Spleen (tissue), 7 donors: ENCODE data around the gene TOMM20.

Experiments
- CTCF ChIP-seq, 11 experiments: fragments of 200-600 bp in 7 of 11; fragments of 450-650 bp in 4 of 11; sonication (generic) in 4 of 11; IDR thresholded peaks in 8 of 11; conservative IDR thresholded peaks in 3 of 11; 1 replicate in 7 of 11; 2 replicates in 4 of 11; pipeline versions ENCODE4 v1.4.0 to v1.8.0; 2016 to 2021; ENCODE audit warnings: antibody characterized with exemption in 11 of 11, inconsistent platforms in 4 of 11, mild to moderate bottlenecking in 1 of 11
- POLR2AphosphoS5 ChIP-seq, 3 donors: sonication (generic); formaldehyde crosslinking; IDR thresholded peaks; one replicate each; pipeline ENCODE4 v1.5.1; 2017; ENCODE audit warnings: antibody characterized with exemption in 3 of 3
- donor health status: DM: no; HTN: no; CAD: no; lungs with moderate emphysema.
- donor health status: DM: no; HTN: no; CAD: no.
- donor health status: DM: no; HTN: no; CAD: no.

GRCh38 chr1:235076504-235077162, 52.0 kb downstream of the TOMM20 start:
- TF ChIP-seq CTCF (IDR thresholded peaks at IDR 0.05 in 8 of 11, conservative IDR thresholded peaks at IDR 0.05 in 3 of 11): no peak
- TF ChIP-seq POLR2AphosphoS5 (IDR thresholded peaks at IDR 0.05): no peak
